SKM-1 treated with dmso at 0.1 percent for 144 hours (cell line): ENCODE results near the gene NQO2.
"Not testable (repeated sequence)": the region's sequence is repeated elsewhere in the genome, so short reads cannot be mapped to it uniquely, and the experiment has no call there.

Experiments used
- DNase-seq: peaks from one replicate; lab custom pipeline; 2025; ENCODE audit not compliant: unreplicated experiment; lab: John Stamatoyannopoulos, UW

The NQO2 gene

GRCh38 chr6:3036861-3037637 is 37.4 kb downstream of the NQO2 start:
- DNase-seq: no peak

GRCh38 chr6:3037638-3038365 is 38.1 kb downstream of the NQO2 start:
- DNase-seq: no peak

- DNase-seq: no peak
Measured at GRCh38 chr6:3039384-3039783, 39.7 kb downstream of the NQO2 start.

- DNase-seq: no peak
Measured at GRCh38 chr6:3041147-3041546, 41.5 kb downstream of the NQO2 start.

- DNase-seq: no peak
Measured at GRCh38 chr6:3041606-3042005, 41.9 kb downstream of the NQO2 start.

GRCh38 chr6:3045369-3045768 is 45.7 kb downstream of the NQO2 start:
- no peak for DNase-seq

GRCh38 chr6:3045777-3046176 is 46.1 kb downstream of the NQO2 start:
- DNase-seq: no peak

GRCh38 chr6:3046295-3046694 is 46.6 kb downstream of the NQO2 start:
- no peak for DNase-seq

GRCh38 chr6:3048009-3048408 is 48.3 kb downstream of the NQO2 start:
- DNase-seq: not testable (repeated sequence)

- DNase-seq: no peak
Measured at GRCh38 chr6:3052481-3053230, 53.0 kb downstream of the NQO2 start.

- DNase-seq: no peak
Measured at GRCh38 chr6:3053231-3053508, 53.5 kb downstream of the NQO2 start.

GRCh38 chr6:3054229-3055157 is 54.8 kb downstream of the NQO2 start:
- DNase-seq: not testable (repeated sequence)

GRCh38 chr6:3055158-3055499 is 55.4 kb downstream of the NQO2 start:
- not testable (repeated sequence) for DNase-seq

GRCh38 chr6:3057063-3057770 is 57.5 kb downstream of the NQO2 start:
- no peak for DNase-seq

- no peak for DNase-seq
Measured at GRCh38 chr6:3058957-3059356, 59.3 kb downstream of the NQO2 start.

- not testable (repeated sequence) for DNase-seq
Measured at GRCh38 chr6:3060092-3060491, 60.4 kb downstream of the NQO2 start.

- DNase-seq: no peak
Measured at GRCh38 chr6:3061501-3061941, 61.8 kb downstream of the NQO2 start.

- DNase-seq: not testable (repeated sequence)
Measured at GRCh38 chr6:3063340-3063732, 63.6 kb downstream of the NQO2 start.

GRCh38 chr6:3063733-3064700 is 64.3 kb downstream of the NQO2 start:
- DNase-seq: peak; percentile 75
